T47D (cell line): ENCODE data around the gene FRYL.

ENCODE experiments used
- DNase-seq, 2 experiments: peaks; one replicate each; pipeline versions ENCODE4 v3.0.0 to v3.0.0-alpha.2; 2011 to 2012; ENCODE audit warnings: low read depth in 1 of 2, low spot score in 1 of 2
- JUND ChIP-seq: IDR thresholded peaks from 2 replicates; pipeline ENCODE4 v1.6.1; 2012; ENCODE audit warnings: low read depth
- in situ Hi-C: cut with HindIII; loops from 2 replicates; pipeline ENCODE4 v1.10.0; 2016; ENCODE audit warnings: low sequenced_read_pairs, low pct_unique_long_range_greater_than_20kb

FRYL gene

GRCh38 chr4:48796927-48797679 is 17.0 kb upstream of the FRYL start:
- in situ Hi-C loops, result no loop called here
- TF ChIP-seq JUND, result no peak

GRCh38 chr4:48796191-48796926 is 16.3 kb upstream of the FRYL start:
- TF ChIP-seq JUND, result no peak
- in situ Hi-C loops, result no loop called here

More at GRCh38 chr4:48796927-48797679, 17.0 kb upstream of the FRYL start:
- DNase-seq, result no peak

DNA sequence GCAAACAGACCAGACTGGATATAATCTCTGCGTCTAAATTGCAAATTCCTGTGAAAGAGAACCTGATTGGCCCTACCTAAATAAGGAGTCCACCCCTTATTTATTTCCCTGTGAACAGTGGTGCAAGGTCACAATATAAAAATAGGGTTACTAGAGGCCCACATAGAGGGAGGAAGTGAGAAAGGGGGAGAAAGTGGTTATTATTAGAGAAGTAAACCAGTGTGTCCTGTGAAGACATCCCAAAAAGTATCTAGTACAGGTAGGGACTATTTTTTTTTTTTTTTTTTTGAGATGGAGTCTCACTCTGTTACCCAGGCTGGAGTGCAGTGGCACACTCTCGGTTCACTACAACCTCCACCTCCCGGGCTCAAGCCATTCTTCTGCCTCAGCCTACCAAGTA is 15.0 kb upstream of the FRYL start:
- in situ Hi-C loops, result no loop called here
- no peak for TF ChIP-seq JUND

More at GRCh38 chr4:48796191-48796926, 16.3 kb upstream of the FRYL start:
- no peak for DNase-seq

GRCh38 chr4:48792348-48793006 is 12.4 kb upstream of the FRYL start:
- in situ Hi-C loops, result no loop called here
- no peak for TF ChIP-seq JUND

More for the DNA sequence above, 15.0 kb upstream of the FRYL start:
- DNase-seq, result peak in 1 of 2 experiments; percentile 57

GRCh38 chr4:48791313-48791712 is 11.2 kb upstream of the FRYL start:
- in situ Hi-C loops, result no loop called here
- no peak for TF ChIP-seq JUND
- no peak for DNase-seq

More at GRCh38 chr4:48792348-48793006, 12.4 kb upstream of the FRYL start:
- DNase-seq, result no peak

GRCh38 chr4:48790561-48790960 is 10.5 kb upstream of the FRYL start:
- no peak for DNase-seq
- in situ Hi-C loops, result no loop called here
- TF ChIP-seq JUND, result no peak

DNA sequence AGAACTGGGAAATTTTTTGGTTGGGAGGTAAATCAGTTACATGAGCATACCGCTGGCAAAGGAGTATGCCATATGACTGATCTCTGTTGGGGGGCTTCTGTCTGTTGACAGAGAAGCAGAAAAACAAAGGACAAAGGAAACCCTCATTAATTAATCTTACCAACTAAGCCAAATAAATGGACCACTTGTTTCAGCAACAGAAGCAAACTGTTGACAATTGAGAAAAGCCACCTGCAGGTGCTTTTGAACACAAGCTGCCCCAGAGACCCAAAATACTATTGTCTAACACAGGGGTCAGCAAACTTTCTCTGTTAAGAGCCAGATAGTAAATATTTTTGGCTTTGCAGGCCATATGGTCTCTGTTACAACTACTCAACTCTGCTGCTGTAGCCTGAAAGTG is 7.0 kb upstream of the FRYL start:
- DNase-seq, result no peak
- in situ Hi-C loops, result no loop called here
- TF ChIP-seq JUND, result no peak

GRCh38 chr4:48786549-48786948 is 6.5 kb upstream of the FRYL start:
- no peak for TF ChIP-seq JUND
- in situ Hi-C loops, result no loop called here
- DNase-seq, result no peak

DNA sequence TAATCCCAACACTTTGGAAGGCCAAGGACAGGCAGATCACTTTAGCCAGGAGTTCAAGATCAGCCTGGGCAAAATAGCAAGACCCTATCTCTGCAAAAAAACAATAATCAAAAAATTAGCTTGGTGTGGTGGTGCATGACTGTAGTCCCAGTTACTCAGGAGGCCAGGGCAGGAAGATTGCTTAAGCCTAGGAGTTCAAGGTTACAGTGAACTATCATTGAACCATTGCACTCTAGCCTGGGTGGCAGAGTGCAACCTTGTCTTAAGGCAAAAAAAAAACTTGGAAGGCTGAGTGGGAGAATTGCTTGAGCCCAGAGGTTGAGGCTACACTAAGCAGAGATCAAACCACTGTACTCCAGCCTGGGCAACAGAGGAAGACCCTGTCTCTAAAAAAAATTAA is 5.2 kb upstream of the FRYL start:
- no peak for DNase-seq
- in situ Hi-C loops, result no loop called here
- no peak for TF ChIP-seq JUND

DNA sequence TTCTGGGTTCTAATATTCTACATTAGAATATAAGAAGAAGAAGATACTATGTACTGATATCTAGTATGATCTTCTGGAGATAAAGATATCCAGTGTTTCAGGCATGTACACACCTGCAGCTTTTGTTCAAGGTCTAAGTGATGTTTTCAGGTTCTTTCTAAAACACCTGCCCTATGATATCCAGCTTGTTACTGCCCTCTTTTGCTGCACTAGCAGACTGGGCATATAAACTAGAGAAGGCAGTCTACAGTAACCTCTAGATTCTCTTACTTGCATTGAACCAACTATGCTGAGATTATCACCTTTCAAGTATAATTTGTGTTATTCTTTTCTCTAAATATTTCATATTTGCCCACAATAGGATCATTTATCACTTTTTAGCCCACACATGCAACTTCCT is 1.9 kb upstream of the FRYL start:
- TF ChIP-seq JUND, result no peak
- in situ Hi-C loops, result no loop called here
- peak in 1 of 2 experiments; percentile 19 for DNase-seq

GRCh38 chr4:48780865-48781214 is 761 bp upstream of the FRYL start:
- peak in 1 of 2 experiments; percentile 39 for DNase-seq
- in situ Hi-C loops, result no loop called here
- TF ChIP-seq JUND, result no peak

GRCh38 chr4:48779095-48779997 is 733 bp downstream of the FRYL start:
- no peak for TF ChIP-seq JUND
- peak; percentile 33 to 74 for DNase-seq
- in situ Hi-C loops, result no loop called here
